Subcutaneous adipose tissue (tissue), 4 donors: ENCODE data around the gene OASL. TPM values are rescaled to one million over a fixed set of nuclear protein-coding genes. Genes with fewer than 3 reads are reported as not detected.

ENCODE experiments used
- total RNA-seq, 4 donors: library from RNA; depleted of rRNA; stranded (reverse); fragments of >200 nt; gene quantifications; one replicate each; pipeline ENCODE4 v1.1.0, GENCODE V29; 2016
- TF ChIP-seq, protein P1 (sequence below): fragments of 450-650 bp; IDR thresholded peaks from one replicate; pipeline ENCODE4 v1.5.1; 2016; ENCODE audit warnings: low read depth, mild to moderate bottlenecking, control low read depth, antibody characterized with exemption, moderate library complexity

Gene OASL
- total RNA-seq, 4 donors from 2014 or later: 0.22 to 4.1 (median 1.4) TPM

DNA sequence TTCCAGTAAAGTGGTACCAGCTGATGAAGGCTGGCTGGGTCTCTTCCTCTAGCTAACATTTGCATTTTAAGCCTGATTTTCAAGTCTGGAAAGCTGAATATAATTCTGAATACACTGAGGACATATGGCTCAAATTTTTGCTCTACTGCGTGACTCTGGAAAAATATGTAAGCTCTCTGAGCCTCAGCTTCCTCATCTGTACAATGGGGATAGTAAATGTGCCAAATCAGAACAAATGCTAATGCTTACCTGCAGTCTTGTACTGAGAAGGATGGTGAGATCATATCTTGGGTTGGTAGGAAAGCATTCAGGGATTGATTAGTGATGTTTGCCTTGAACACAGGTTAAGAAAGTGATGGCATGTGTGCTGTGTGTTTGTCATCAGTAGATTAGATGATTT is 46.1 kb downstream of the OASL start:
- TF ChIP-seq, protein P1, sequence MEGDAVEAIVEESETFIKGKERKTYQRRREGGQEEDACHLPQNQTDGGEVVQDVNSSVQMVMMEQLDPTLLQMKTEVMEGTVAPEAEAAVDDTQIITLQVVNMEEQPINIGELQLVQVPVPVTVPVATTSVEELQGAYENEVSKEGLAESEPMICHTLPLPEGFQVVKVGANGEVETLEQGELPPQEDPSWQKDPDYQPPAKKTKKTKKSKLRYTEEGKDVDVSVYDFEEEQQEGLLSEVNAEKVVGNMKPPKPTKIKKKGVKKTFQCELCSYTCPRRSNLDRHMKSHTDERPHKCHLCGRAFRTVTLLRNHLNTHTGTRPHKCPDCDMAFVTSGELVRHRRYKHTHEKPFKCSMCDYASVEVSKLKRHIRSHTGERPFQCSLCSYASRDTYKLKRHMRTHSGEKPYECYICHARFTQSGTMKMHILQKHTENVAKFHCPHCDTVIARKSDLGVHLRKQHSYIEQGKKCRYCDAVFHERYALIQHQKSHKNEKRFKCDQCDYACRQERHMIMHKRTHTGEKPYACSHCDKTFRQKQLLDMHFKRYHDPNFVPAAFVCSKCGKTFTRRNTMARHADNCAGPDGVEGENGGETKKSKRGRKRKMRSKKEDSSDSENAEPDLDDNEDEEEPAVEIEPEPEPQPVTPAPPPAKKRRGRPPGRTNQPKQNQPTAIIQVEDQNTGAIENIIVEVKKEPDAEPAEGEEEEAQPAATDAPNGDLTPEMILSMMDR: no peak

DNA sequence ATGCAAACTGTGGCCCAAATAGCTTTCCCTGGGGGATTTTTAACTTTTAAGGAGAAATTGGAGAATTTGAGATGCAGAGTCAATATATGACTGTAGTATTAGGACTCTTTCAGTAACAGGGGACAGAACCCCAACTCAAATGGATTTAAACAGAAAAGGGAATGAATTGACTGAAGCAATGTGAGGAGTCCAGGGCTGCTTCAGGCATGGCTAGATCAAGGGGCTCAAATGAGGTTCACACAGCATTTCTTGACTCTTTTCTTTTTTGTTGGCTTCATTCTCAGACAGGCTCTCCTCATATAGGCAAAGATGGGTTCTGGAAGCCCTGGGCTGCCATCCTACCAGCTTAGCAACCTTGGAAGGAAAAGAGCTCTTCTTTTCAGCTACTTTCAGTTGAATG is 47.1 kb downstream of the OASL start:
- TF ChIP-seq, protein P1: no peak

DNA sequence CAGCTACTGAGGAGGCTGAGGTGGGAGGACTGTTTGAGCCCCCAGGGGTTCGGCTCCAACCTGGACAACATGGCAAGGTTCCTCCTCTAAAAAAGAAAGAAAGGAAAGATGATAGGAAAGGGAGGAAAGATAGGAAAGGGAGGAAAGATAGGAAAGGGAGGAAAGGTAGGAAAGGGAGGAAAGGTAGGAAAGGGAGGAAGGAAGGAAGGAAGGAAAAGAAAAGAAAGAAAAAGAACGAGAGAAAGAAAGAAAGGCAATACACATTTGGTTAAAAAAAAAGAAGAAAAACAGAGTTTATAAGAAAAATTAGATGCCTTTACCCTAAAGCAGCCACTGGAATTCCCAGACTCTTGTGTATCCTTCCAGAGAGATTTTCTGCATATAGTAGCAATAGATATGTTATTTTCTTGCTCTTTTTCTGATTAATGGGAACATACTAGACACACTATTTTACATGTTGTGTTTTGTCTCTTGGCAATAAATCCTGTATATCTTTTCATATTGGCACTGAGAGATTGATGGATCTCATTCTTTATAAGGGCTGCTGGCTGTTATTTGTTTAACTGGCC is 48.5 kb downstream of the OASL start:
- TF ChIP-seq, protein P1: no peak

DNA sequence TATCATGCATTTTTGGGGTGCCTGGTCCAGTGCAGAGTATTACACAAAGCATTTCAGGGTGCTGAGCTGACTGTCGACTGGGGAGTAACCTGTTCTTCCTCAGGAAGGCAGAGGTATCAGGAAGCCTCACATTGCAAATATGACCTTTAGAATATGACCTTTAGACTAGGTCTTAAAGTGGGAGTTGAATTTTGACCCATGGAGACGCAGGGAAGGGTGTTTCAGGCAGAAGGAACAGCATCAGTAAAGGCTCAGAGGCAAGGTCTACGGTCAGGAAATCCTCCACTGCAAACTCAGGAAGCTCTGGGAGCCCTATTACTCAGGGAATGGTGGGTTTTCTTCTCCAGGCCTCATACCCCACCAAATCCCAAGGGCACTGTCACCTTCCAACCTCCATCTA is 49.4 kb downstream of the OASL start:
- TF ChIP-seq, protein P1: no peak

DNA sequence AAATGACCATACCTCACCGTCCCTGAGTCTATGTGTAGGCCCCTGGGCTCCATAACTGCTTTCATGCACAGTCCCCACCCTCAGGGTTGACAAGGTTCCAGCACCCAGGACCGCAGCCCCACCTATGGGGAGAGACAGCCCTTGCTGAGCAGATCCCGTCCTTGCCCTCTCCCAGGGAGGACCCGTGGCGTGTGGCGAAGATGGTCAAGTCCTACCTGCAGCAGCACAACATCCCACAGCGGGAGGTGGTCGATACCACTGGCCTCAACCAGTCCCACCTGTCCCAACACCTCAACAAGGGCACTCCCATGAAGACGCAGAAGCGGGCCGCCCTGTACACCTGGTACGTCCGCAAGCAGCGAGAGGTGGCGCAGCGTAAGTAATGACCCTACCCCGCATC is 50.4 kb downstream of the OASL start:
- TF ChIP-seq, protein P1: no peak

DNA sequence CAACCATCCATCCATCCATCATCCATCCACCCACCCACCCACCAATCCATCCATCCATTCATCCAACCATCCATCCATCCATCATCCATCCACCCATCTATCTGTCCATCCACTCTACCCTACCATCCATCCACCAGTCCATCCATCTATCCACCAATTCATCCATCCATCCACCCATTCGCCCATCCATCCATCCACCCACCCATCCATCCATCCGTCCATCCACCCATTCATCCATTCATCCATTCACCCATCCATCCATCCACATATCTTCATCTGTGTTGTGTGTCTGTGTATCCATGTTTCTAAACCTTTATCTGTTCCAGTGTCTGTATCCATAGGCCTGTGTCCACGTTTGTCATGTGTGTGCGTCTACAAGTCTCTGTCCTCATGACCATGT is 50.8 kb downstream of the OASL start:
- TF ChIP-seq, protein P1: no peak

DNA sequence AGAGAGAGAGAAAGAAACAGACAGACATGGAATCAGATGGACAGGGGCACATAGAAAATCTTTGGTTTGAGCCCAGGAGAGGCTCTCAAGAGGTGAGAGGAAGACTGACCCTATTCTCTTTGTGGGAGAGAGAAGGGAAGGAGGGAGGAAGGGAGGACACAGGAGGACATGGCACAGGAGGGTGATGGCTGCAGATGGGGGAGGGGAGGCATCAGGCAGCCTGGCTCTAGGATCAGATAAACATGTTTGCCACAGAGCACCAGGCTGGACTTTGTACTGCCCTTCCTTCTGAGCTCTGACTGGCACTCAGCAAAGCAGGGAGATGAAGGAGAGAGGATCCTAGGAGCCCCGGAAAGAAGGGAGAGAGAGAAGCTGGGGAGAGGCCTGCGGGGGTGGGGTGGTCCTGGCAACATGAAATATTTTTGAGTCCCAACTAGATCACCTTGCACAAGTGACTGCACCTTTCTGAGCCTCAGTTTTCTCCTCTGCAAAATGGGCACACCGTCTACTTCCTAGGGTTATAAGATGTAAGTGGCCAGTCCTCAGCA is 54.6 kb downstream of the OASL start:
- TF ChIP-seq, protein P1: no peak
